Adrenal gland (tissue), 12 donors: ENCODE data around the gene SYNE1. TPM values are rescaled to one million over a fixed set of nuclear protein-coding genes. Genes with fewer than 3 reads are reported as not detected.

Source experiments
- DNase-seq, 7 donors: peaks; one replicate each; pipeline ENCODE4 v3.0.0-alpha.2; 2019 to 2020
- H3K27ac ChIP-seq, 5 donors: fragments of 200-600 bp; sonication (generic) in 4 of 5; 1 replicate in 3 of 5; 2 replicates in 2 of 5; pipeline versions ENCODE4 v1.5.1 to v1.8.0; 2016 to 2020; ENCODE audit warnings: mild to moderate bottlenecking in 1 of 5
- H3K27me3 ChIP-seq: fragments of 200-600 bp; 2 replicates; pipeline ENCODE4 v1.8.0; 2021
- H3K36me3 ChIP-seq, 2 donors: fragments of 200-600 bp; replicated peaks in 1 of 2; 1 replicate in 1 of 2; 2 replicates in 1 of 2; pipeline versions ENCODE4 v1.5.1 to v1.8.0; 2018 to 2022
- H3K4me1 ChIP-seq, 2 donors: fragments of 200-600 bp; replicated peaks in 1 of 2; 1 replicate in 1 of 2; 2 replicates in 1 of 2; pipeline versions ENCODE4 v1.5.1 to v1.8.0; 2018 to 2021
- H3K4me3 ChIP-seq, 4 donors: fragments of 200-600 bp; sonication (generic) in 3 of 4; one replicate each; pipeline ENCODE4 v1.5.1; 2016 to 2018
- H3K9me3 ChIP-seq, 3 donors: fragments of 200-600 bp; sonication (generic) in 1 of 3; replicated peaks in 1 of 3; 1 replicate in 2 of 3; 2 replicates in 1 of 3; pipeline versions ENCODE4 v1.5.1 to v1.8.0; 2016 to 2021
- CTCF ChIP-seq, 6 experiments: fragments of 450-650 bp in 4 of 6; fragments of 200-600 bp in 2 of 6; sonication (generic) in 1 of 6; IDR thresholded peaks; 1 replicate in 5 of 6; 2 replicates in 1 of 6; pipeline versions ENCODE4 v1.5.1 to v1.8.0; 2016 to 2021; ENCODE audit warnings: antibody characterized with exemption in 6 of 6, mild to moderate bottlenecking in 2 of 6, moderate library complexity in 1 of 6
- POLR2A ChIP-seq, 2 donors: fragments of 450-650 bp; IDR thresholded peaks; one replicate each; pipeline ENCODE4 v1.6.1; 2017; ENCODE audit warnings: antibody characterized with exemption in 2 of 2, mild to moderate bottlenecking in 2 of 2, moderate library complexity in 1 of 2
- WGBS, 4 donors: extraction: QIAGEN DNeasy Blood & Tissue Kit in 2 of 4; methylation state at CpG; one replicate each; pipeline versions ENCODE4 v1.1.5 to v1.1.7; 2013 to 2017; 5-methylcytosine and 5-hydroxymethylcytosine counted together
- intact Hi-C, 2 donors: fragments of 100-400 bp; cut with DNase I; formaldehyde crosslinking; loops; one replicate each; pipeline versions ENCODE4 v1.14.1 to v1.15.0; 2022 to 2023
- polyA plus RNA-seq, 3 donors: library from polyadenylated mRNA; stranded (reverse); fragments of 200-250 nt in 2 of 3; fragments of 350-450 nt in 1 of 3; fragmentation: Illumina TruSeq in 1 of 3; extraction: RNeasy Lipid Tissue Mini Kit (QIAGEN cat#74804) in 1 of 3; gene quantifications; one replicate each; pipeline ENCODE4 v1.2.3, GENCODE V29; 2013 to 2014
- total RNA-seq, 9 donors: library from RNA; depleted of rRNA in 4 of 9; stranded (reverse); fragments of >200 nt in 4 of 9; fragments of 120-200 nt in 1 of 9; fragmentation: NEBNext Ultra II Directional in 1 of 9; extraction: Animal tissue kit (Norgen Biotek cat#: 25700) in 1 of 9; gene quantifications; one replicate each; pipeline versions ENCODE4 v1.1.0 to v1.2.4, GENCODE V29; 2013 to 2023
- donor health status: healthy with polysubstance abuse.
- donor health status: Bipolar disorder and iron deficiency.
- donor health status: DM: yes; HTN: yes; CAD: no.
- donor health status: DM: no; HTN: no; CAD: no.
- donor health status: DM: no; HTN: no; CAD: no.
- donor health status: DM: yes; HTN: yes; CAD: no.

The SYNE1 gene
- total and polyA plus RNA-seq, 12 donors: 29.0 to 170 (median 93.1) TPM

DNA sequence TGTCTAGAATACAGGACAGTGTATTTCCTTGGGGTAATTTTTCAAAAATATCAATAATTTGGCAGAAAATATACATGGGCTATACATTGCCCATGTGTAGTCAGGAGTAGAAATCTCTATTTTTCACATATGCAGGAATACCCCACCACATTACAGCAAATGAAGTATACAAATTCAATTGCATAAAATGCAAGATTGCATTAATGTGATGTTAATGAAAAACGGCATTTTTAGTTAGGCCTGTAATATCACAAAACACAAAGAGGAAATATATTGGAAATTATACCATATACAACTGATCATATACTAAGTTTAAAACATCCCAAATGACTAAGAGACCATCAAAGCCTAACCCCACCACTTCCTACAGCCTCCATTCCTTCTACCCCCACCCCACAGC is 154.9 kb downstream of the SYNE1 start:
- no peaks in the 10 kb centered on the region for H3K36me3 ChIP-seq
- no peaks in the 10 kb centered on the region for H3K27me3 ChIP-seq
- no peak overlapping the region for H3K27ac ChIP-seq
- intact Hi-C loops: no loop called here
- no peak for TF ChIP-seq CTCF (IDR thresholded peaks at IDR 0.05)
- no peak for TF ChIP-seq POLR2A (IDR thresholded peaks at IDR 0.05)
- H3K4me3 ChIP-seq: no peak overlapping the region
- 90 to 100% (median 92%) methylated on average over 1 of the region's 1 CpG for WGBS, 4 donors
- DNase-seq: no peak
- H3K4me1 ChIP-seq: no peaks in the 10 kb centered on the region
- H3K9me3 ChIP-seq: no peaks in the 10 kb centered on the region

DNA sequence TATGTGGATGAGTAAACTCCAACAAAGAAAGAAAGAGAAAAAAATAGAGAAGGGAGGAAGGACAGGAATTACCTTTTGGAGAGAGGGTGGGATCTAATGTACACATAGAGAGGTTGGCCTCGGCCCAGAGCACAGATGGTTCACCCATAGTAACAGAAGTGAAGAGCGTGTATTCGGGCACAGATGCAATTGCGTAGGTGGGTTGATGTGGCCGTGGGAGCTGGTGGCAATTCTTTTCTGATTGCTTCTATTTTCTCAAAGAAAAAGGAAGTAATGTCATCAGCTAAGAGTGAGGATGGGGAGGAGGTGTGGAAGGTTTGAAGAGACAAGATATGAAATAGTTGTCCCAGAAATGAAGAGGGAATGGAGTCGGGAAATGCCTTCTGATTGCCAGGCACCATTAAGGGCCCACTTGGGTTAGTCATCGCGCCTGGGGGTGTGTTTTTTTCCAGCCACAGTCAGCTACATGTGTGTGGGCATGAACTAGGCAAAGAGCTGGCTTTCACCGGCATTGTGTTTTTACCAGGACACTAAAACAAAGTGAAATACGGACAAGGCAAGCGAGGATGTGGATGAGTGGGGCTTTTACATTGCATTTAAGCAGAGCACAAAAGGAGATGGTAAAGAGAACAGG is 158.7 kb downstream of the SYNE1 start:
- no peaks in the 10 kb centered on the region for H3K9me3 ChIP-seq
- no peaks in the 10 kb centered on the region for H3K27me3 ChIP-seq
- no peaks in the 10 kb centered on the region for H3K36me3 ChIP-seq
- intact Hi-C loops: no loop called here
- 90 to 95% (median 92%) methylated on average over 11 of the region's 11 CpGs for WGBS, 4 donors
- H3K27ac ChIP-seq: no peak overlapping the region
- no peak overlapping the region for H3K4me3 ChIP-seq
- no peaks in the 10 kb centered on the region for H3K4me1 ChIP-seq
- TF ChIP-seq CTCF (IDR thresholded peaks at IDR 0.05): no peak
- no peak for TF ChIP-seq POLR2A (IDR thresholded peaks at IDR 0.05)
- no peak for DNase-seq

DNA sequence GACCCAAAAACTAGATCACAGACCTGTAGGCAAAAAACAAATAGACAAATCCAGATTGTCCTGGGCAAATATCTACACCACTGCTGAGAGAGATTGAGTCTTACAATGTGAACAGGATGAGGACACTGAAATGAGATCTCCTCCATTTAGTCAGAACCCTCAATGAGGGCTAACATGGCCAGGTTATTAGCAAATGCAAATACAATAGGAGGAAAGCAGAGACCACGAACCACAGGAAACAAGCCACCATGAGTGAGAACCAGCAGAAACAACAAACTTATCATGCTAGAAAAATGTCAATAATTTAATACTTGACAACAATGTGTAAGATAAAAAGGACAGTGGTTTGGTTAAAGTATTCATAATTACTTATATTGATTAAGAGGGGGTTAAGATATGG is 162.8 kb downstream of the SYNE1 start:
- no peaks in the 10 kb centered on the region for H3K36me3 ChIP-seq
- H3K27ac ChIP-seq: no peak overlapping the region
- no peaks in the 10 kb centered on the region for H3K4me1 ChIP-seq
- no peak for DNase-seq
- intact Hi-C loops: no loop called here
- TF ChIP-seq CTCF (IDR thresholded peaks at IDR 0.05) (no peak), POLR2A (IDR thresholded peaks at IDR 0.05) (no peak)
- whole genome bisulfite sequencing, 4 donors: 80 to 88% (median 82%) methylated on average over 1 of the region's 1 CpG
- H3K4me3 ChIP-seq: no peak overlapping the region
- H3K27me3 ChIP-seq: no peaks in the 10 kb centered on the region
- no peaks in the 10 kb centered on the region for H3K9me3 ChIP-seq

DNA sequence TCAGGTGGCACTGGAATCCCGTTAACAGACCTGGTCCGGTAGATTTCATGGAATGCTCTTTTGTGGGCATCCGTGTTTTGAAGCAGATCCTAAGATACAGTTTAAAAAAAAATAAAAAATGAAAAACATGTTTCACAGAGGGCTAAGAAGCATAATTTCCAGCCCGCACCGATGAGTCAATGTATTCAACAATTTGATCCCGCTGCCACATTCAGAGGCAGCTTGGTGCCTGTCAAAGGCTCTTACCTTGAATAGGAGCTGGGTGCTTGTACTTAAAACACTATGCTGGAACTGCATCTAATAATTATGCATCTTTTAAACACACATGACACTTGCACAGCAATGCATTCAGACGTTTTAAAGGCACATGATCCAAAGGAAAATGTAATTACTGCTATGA is 164.8 kb downstream of the SYNE1 start:
- no peak for TF ChIP-seq CTCF (IDR thresholded peaks at IDR 0.05)
- Histone ChIP-seq H3K27me3 (no peaks in the 10 kb centered on the region), H3K9me3 (no peaks in the 10 kb centered on the region), H3K4me3 (no peak overlapping the region), H3K27ac (no peak overlapping the region), H3K4me1 (no peaks in the 10 kb centered on the region), H3K36me3 (no peaks in the 10 kb centered on the region)
- DNase-seq: no peak
- intact Hi-C loops: no loop called here
- 79 to 88% (median 85%) methylated on average over 7 of the region's 7 CpGs for WGBS, 4 donors
